ENCODE data around the gene NTNG2.

GRCh38 chr9:132230605-132231004 is 68.7 kb downstream of the NTNG2 start:
- no peak for TF ChIP-seq CTCF (IDR thresholded peaks at IDR 0.05 in 2 of 3, conservative IDR thresholded peaks at IDR 0.05 in 1 of 3; ENCODE audit: insufficient read depth in 2 of 3, low read depth in 1 of 3, low read length in 3 of 3)
- TF ChIP-seq NFRKB (IDR thresholded peaks at IDR 0.05; ENCODE audit: low read depth): no peak
- no peak for TF ChIP-seq NRF1 (conservative IDR thresholded peaks at IDR 0.05 in 1 of 2, IDR thresholded peaks at IDR 0.05 in 1 of 2)
- TF ChIP-seq HNRNPUL1 (IDR thresholded peaks at IDR 0.05; ENCODE audit: low read length): no peak
- no peak for TF ChIP-seq ZBTB43 (CRISPR knock-in tag; IDR thresholded peaks at IDR 0.05)
